ENCODE data around the gene CES3.
"Not testable (repeated sequence)": the region's sequence is repeated elsewhere in the genome, so short reads cannot be mapped to it uniquely, and the experiment has no call there.

Gene CES3

GRCh38 chr16:66926171-66926947, 34.7 kb upstream of the CES3 start:
- peak; percentile 30 for DNase-seq (ENCODE audit: low spot score)

DNA sequence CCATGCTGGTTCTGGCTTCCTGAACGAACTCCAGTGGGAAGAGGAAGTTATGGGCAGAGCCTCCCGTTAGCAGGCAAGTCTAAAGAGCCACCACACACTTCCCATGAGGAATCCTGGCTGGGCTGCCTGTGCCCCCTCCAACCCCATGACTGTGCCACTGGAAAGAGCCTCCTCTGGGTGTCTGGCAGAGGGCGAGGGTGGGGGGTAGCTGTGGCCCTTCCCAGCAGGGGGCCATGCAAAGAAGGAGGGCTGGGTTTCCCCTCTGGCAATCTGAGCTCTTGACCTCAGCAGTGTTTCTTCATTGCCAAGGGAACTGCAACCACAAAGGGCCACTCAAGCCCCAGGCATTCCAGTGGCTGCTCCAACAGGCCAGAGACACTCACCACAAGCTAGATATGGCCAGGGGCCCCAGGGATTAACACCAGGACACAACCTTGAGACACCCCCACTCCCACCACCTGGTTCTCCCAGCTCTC, 34.1 kb upstream of the CES3 start:
- DNase-seq (ENCODE audit: low spot score) = no peak

DNA sequence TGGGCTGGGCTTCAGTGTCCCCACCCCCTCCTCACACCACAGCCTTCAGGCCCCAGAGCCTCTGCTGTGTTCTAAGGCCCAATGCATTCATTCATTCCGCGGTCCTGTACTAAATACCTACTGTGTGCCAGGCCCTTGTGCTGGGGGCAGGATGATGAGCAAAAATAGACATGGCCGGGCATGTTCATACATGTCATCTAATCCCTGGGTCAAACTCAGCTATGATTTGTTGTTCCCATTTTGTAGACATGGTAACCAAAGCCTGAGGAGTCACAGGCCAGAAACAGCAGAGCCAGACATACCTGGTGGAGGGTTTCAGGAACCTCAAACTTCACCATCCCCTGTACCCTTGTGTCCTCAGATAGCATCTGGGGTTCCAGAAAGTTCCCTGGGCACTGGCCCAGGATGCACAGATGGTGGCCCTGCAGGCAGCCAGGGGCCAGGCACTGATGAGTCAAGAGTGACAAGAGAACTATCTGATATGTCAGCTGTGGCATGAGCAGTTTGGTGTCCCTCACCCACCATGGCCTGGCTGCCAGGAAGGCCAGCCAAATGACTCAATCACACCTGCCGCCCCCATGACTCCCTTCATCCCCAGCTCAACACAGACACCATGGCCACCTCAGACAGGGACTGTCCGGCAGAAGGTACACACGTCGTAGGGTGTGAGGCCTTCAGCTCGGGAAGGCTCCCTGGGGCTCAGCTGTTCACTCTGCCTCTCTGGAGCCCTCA, 33.0 kb upstream of the CES3 start:
- DNase-seq (ENCODE audit: low spot score) = no peak

GRCh38 chr16:66928702-66929388, 32.2 kb upstream of the CES3 start:
- no peak for DNase-seq (ENCODE audit: low spot score)

GRCh38 chr16:66930189-66930588, 30.9 kb upstream of the CES3 start:
- DNase-seq (ENCODE audit: low spot score) = no peak

DNA sequence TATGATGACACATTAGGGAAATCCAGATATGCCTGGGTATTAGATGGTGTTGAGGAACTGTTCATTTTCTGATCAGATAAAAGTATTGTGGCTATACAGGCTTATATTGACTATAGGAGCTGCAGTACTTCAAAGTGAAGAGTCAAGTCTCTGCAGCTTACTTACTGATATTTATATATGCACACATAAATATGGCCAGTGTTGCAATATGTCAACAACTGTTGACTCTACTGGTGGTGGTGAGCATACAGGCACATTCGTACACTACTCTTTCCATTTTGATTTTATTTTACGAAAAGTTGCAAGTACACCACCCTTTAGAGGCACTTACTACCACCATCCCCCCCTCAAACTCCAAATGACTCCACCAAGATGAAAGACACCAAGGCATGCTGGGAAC, 29.4 kb upstream of the CES3 start:
- DNase-seq (ENCODE audit: low spot score) = no peak

GRCh38 chr16:66932076-66932475, 29.0 kb upstream of the CES3 start:
- no peak for DNase-seq (ENCODE audit: low spot score)

DNA sequence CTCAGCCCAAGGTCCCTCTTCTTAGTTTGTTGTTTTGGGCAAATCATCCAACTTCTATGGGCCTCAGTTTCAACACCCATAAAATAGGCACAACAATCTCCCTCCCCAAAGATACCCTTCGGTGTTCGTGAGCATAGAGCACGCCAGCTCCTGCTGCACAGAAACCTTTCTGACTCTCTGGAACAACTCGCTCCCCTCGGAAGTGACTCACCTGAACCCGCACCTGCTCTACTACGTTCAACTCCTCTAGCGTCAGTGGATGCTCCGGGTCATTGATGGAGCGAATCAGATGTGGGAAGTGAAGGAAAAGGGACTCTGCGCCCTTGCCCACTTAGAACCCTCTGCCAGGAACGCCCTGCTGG, 27.3 kb upstream of the CES3 start:
- DNase-seq (ENCODE audit: low spot score) = no peak

DNA sequence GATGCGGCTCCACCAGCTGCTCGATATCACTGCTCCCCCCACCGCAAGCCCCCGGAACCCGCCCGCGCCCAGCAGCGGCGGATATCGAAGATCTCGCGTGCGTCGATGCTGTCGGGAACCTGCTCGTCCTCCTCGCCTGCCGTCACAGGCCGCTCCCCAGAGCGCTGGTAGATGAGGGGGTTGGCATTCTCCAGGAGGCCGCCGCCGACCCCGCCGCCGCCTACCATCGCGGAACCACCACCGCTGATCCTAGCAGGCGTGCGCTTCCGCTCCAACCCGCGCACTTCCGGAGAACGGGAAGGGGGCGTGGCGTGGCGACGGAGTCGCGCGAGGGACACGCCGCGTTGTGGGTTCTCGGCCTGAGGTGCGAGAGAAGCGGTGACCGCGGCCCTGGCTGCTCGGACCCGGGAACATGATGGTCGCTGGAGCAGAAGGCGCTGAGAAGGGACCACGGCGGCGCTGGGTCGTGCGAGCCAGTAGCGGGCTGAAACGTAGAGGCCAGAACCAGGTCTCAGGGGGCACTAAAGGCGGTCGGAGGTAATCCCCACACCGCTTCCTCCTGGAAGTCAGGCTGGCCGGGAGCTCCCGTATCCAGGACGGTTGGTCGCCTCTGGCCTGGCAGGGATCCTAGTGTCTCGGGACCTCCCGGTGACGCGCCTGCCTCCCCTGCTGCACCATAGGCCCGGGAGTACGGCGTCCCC, 26.8 kb upstream of the CES3 start, which contains the start of gene CIAO2B:
Gene CIAO2B, minus strand, starts transcription at position 265 of the 701 bp plus-strand sequence. Its CDS starts 38 bp downstream, at position 227.
- peak; percentile 83 for DNase-seq (ENCODE audit: low spot score)

GRCh38 chr16:66934839-66935313, 26.2 kb upstream of the CES3 start:
- not testable (repeated sequence) for DNase-seq (ENCODE audit: low spot score)

- no peak for DNase-seq (ENCODE audit: low spot score)
Observed at GRCh38 chr16:66935314-66936011, 25.6 kb upstream of the CES3 start, which contains the start of gene CES2. Gene CES2 (plus strand): TSS chr16:66935516. CDS start chr16:66935636, 120 bp downstream.

GRCh38 chr16:66936462-66936861, 24.6 kb upstream of the CES3 start:
- no peak for DNase-seq (ENCODE audit: low spot score)

DNA sequence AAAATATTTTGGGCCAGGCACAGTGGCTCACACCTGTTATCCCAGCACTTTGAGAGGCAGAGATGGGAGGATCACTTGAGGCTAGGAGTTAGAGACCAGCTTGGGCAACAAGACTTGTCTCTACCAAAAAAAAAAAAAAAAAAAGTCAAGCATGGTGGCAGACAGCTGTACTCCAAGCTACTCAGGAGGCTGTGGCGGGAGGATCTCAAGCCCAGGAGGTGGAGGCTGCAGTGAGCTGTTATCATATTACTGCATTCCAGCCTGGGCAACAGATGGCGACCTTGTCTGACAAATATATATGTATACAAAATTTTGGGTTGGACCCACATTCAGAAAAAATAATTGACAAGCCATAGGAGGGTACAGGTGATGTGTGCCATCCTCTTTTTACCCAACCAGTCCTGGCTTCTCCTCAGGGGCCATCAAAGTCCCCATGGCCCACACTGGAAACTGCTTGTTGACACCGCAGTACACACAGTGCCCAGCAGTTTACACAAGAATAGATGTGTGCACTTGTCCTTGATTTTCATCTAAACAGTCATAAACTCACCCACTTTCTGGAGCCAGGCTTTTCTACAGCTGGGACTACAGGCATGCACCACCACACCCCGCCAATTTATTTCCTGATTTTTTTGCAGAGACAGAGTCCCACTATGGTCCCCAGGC, 24.0 kb upstream of the CES3 start:
- no peak for DNase-seq (ENCODE audit: low spot score)

DNA sequence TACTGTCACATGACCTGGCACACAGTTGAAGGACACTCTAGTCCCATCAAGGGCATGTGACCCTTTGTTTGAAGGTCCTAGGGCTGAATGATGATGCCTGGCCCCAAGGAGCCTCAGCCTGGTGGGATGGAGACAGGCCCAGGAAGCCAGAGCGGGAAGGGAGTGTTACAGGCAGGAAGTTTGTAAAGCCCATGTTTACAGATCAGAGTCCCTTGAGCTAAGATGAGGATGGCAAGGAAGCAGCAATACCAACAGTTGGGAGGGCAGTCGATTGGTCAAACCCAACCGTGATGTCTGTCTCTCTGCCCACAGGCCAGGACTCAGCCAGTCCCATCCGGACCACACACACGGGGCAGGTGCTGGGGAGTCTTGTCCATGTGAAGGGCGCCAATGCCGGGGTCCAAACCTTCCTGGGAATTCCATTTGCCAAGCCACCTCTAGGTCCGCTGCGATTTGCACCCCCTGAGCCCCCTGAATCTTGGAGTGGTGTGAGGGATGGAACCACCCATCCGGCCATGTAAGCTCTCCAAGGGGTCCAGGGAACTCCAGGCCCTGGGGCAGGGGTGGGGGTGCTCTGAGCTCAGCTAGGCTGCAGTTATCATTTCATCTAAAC, 23.2 kb upstream of the CES3 start:
- DNase-seq (ENCODE audit: low spot score) = no peak

DNA sequence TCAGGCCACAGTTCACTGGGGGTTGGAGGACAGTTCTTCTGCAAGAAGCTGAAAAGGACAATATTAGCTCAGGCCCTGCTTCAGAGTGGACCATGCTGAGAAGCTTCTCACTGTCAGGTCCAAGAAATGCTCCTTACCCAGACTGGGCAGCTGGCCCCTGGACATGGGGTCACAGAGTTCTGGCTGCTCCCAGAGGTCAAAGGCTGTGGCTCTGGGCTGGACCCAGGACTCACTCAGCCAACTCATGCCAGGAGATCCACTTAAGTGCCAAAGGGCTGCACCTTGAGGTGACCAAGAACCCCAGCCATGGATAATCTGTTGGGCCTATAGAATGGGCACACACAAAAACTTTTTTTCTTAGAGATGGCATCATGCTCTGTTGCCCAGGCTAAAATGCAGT, 21.7 kb upstream of the CES3 start:
- no peak for DNase-seq (ENCODE audit: low spot score)

- no peak for DNase-seq (ENCODE audit: low spot score)
Observed at GRCh38 chr16:66940236-66940635, 20.8 kb upstream of the CES3 start.

DNA sequence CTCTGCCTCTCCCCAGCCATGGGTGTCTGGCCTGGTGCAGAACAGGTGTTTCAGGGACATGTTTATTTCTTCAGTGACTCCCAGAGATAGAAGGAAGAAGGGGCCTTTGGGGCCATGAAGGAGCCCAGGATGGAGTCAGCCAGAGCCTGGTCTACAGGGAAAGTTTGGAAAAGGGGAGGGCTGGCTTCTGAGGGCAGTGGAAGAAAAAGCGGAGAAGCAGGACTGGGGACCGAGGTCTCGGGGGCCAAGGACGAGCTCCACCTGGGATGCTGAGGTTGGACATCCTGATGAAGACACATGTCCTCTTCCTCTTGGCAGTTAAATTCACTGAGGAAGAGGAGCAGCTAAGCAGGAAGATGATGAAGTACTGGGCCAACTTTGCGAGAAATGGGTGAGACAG, 18.1 kb upstream of the CES3 start:
- DNase-seq (ENCODE audit: low spot score) = no peak

GRCh38 chr16:66943426-66944053, 17.5 kb upstream of the CES3 start:
- DNase-seq (ENCODE audit: low spot score) = no peak

GRCh38 chr16:66944054-66944441, 17.0 kb upstream of the CES3 start:
- no peak for DNase-seq (ENCODE audit: low spot score)
